A673 (cell line): ENCODE results near the gene TSKS.
"Not testable (repeated sequence)": the region's sequence is repeated elsewhere in the genome, so short reads cannot be mapped to it uniquely, and the experiment has no call there.

Experiments
- CTCF ChIP-seq: fragments of 300-800, 200-600 bp; sonication (generic); conservative IDR thresholded peaks from 2 replicates; pipeline ENCODE4 v1.5.1; 2017; ENCODE audit warnings: low read depth, mild to moderate bottlenecking, antibody characterized with exemption, low read length, moderate library complexity, mixed read lengths
- EZH2 ChIP-seq: fragments of 200-600 bp; sonication (generic); IDR thresholded peaks from 2 replicates; pipeline ENCODE4 v1.6.1; 2017; ENCODE audit warnings: borderline replicate concordance, low read depth, mild to moderate bottlenecking, mixed read lengths, antibody characterized with exemption, low read length; ENCODE audit not compliant: poor library complexity, severe bottlenecking

GRCh38 chr19:49719420-49719819 is 43.7 kb downstream of the TSKS start:
- not testable (repeated sequence) for TF ChIP-seq CTCF, EZH2
